Right lobe of liver (tissue), 6 donors: Measurements from ENCODE around the gene HECA. TPM values are rescaled to one million over a fixed set of nuclear protein-coding genes. Genes with fewer than 3 reads are reported as not detected.

Experiments
- ATAC-seq, 4 donors: fragments of 200-7000 bp; cut with Tn5 transposase; one replicate each; pipeline ENCODE4 v1.9.1; 2020; ENCODE audit warnings: mild to moderate bottlenecking in 4 of 4, moderate library complexity in 4 of 4
- DNase-seq, 3 donors: peaks; one replicate each; pipeline ENCODE4 v3.0.0-alpha.2; 2020
- H3K27ac ChIP-seq, 3 donors: fragments of 200-600 bp; one replicate each; pipeline ENCODE4 v1.8.0; 2022
- H3K27me3 ChIP-seq, 2 donors: fragments of 200-600 bp; one replicate each; pipeline ENCODE4 v1.8.0; 2022
- H3K36me3 ChIP-seq, 4 donors: fragments of 200-600 bp; sonication (generic) in 1 of 4; one replicate each; pipeline versions ENCODE4 v1.5.1 to v1.8.0; 2017 to 2022; ENCODE audit warnings: control low read depth in 1 of 4
- H3K4me1 ChIP-seq, 4 donors: fragments of 200-600 bp; sonication (generic) in 1 of 4; one replicate each; pipeline versions ENCODE4 v1.5.1 to v1.8.0; 2017 to 2022; ENCODE audit warnings: control low read depth in 1 of 4
- H3K4me3 ChIP-seq, 3 donors: fragments of 200-600 bp; one replicate each; pipeline ENCODE4 v1.8.0; 2022
- H3K9me3 ChIP-seq, 4 donors: fragments of 200-600 bp; sonication (generic) in 1 of 4; one replicate each; pipeline versions ENCODE4 v1.5.1 to v1.8.0; 2017 to 2022; ENCODE audit warnings: control low read depth in 1 of 4
- CTCF ChIP-seq, 4 donors: fragments of 200-600 bp in 3 of 4; fragments of 450-650 bp in 1 of 4; IDR thresholded peaks; one replicate each; pipeline versions ENCODE4 v1.5.1 to v1.8.0; 2016 to 2022; ENCODE audit warnings: antibody characterized with exemption in 4 of 4, mild to moderate bottlenecking in 2 of 4
- POLR2A ChIP-seq: fragments of 450-650 bp; IDR thresholded peaks from one replicate; pipeline ENCODE4 v1.6.1; 2017; ENCODE audit warnings: antibody characterized with exemption, mild to moderate bottlenecking
- WGBS: methylation state at CpG from one replicate; pipeline ENCODE4 v1.1.6; 2018; ENCODE audit warnings: low coverage, low lambda C conversion rate; ENCODE audit not compliant: insufficient coverage; ENCODE audit errors: missing lambda C conversion rate; 5-methylcytosine and 5-hydroxymethylcytosine counted together
- intact Hi-C, 2 donors: fragments of 100-400 bp; cut with DNase I; formaldehyde crosslinking; loops; one replicate each; pipeline versions ENCODE4 v1.11.2 to v1.14.1; 2022
- total RNA-seq, 6 experiments: library from RNA; depleted of rRNA in 2 of 6; stranded (reverse); fragments of >200 nt in 2 of 6; fragmentation: NEBNext Ultra II Directional in 3 of 6; extraction: Animal tissue kit (Norgen Biotek cat#: 25700) in 3 of 6; gene quantifications; one replicate each; pipeline versions ENCODE4 v1.1.0 to v1.2.4, GENCODE V29; 2016 to 2023
- donor health status: DM: no; HTN: yes; CAD: no.
- donor health status: DM: no; HTN: no; CAD: no.
- donor health status: DM: no; HTN: no; CAD: no.
- donor health status: DM: no; HTN: yes; CAD: no.
- donor health status: DM: no; HTN: yes; CAD: no.

Gene HECA
- total RNA-seq, 6 experiments from 2014 or later = 6.8 to 12.2 (median 11.0) TPM

DNA sequence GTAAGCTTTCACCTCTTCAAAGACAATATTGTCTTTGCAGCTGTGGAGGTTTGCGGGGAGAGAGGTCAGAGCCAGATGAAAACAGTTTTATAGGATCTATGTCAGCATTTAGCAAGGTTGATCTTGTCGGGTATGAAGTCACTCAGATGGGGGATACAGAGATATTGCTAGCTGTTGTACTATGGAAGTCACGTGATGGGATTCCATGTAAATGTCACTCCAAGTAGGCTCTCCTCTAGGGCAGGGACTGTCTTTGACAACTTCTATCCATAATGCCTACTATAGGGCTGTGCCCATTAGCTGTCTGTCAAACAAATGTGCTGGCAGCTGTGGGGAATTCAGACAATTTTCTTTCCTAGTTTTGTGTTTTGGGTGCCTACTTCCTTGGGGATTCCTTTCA, 54.8 kb downstream of the HECA start:
- intact Hi-C loops = no loop called here
- H3K36me3 ChIP-seq = no peaks in the 10 kb centered on the region
- no peaks in the 10 kb centered on the region for H3K4me1 ChIP-seq
- TF ChIP-seq CTCF (IDR thresholded peaks at IDR 0.05) (no peak), POLR2A (no peak)
- H3K27ac ChIP-seq = no peak overlapping the region
- H3K27me3 ChIP-seq = no peaks in the 10 kb centered on the region
- no peaks in the 10 kb centered on the region for H3K9me3 ChIP-seq
- no peak for DNase-seq
- H3K4me3 ChIP-seq = no peak overlapping the region
- ATAC-seq = no peak
- WGBS = 69% methylated on average over 3 of the region's 3 CpGs

- H3K4me1 ChIP-seq = no peaks in the 10 kb centered on the region
- no peaks in the 10 kb centered on the region for H3K27me3 ChIP-seq
- no peak overlapping the region for H3K4me3 ChIP-seq
- no peaks in the 10 kb centered on the region for H3K36me3 ChIP-seq
- no peaks in the 10 kb centered on the region for H3K9me3 ChIP-seq
- intact Hi-C loops = no loop called here
- no peak for ATAC-seq
- WGBS = 54% methylated on average over 3 of the region's 3 CpGs
- TF ChIP-seq POLR2A = no peak
- DNase-seq = no peak
- H3K27ac ChIP-seq = no peak overlapping the region
Observed at GRCh38 chr6:139194740-139195139, 59.9 kb downstream of the HECA start.

DNA sequence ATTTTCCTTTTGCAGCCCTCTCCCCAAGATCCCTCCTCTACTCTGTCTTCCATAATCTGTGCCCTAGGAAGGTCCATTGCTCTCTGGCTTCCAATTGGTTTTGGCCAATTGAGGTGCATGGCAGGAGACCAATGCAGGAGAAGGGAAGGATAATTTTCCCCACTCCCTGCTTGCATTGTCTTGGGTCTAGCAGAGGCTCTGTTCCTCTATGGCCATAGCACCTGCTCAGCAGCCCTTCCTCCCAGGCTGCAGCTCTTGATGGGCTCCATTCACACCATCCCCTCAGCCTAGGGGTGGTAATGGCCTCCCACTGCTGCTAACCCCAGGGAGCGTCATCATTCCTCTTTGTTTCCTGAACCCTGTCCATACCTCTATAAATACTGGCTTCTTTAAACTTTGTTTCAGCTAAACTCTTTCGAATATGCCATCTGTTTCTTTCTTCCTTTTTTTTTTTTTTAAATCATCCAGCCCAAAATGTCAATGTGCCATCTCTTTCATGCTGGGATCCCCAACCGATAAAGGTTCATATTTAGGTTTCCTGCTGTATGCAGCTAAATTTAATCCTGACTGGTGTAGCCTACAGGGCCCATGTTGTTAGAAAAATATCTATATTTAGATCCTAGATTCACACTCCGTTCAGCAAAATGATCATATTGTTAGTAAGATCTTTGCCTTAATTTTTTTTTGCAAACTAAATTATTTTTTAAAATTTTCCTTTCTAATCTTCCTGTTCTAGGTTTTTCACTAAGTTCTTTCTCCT, 63.8 kb downstream of the HECA start:
- Histone ChIP-seq H3K36me3 (no peaks in the 10 kb centered on the region), H3K4me3 (no peak overlapping the region), H3K4me1 (no peaks in the 10 kb centered on the region), H3K9me3 (no peaks in the 10 kb centered on the region), H3K27me3 (no peaks in the 10 kb centered on the region), H3K27ac (no peak overlapping the region)
- ATAC-seq (no peak), DNase-seq (no peak)
- TF ChIP-seq POLR2A = no peak
- TF ChIP-seq CTCF (IDR thresholded peaks at IDR 0.05) = no peak
- 54% methylated on average over 4 of the region's 4 CpGs for WGBS
- intact Hi-C loops = no loop called here

DNA sequence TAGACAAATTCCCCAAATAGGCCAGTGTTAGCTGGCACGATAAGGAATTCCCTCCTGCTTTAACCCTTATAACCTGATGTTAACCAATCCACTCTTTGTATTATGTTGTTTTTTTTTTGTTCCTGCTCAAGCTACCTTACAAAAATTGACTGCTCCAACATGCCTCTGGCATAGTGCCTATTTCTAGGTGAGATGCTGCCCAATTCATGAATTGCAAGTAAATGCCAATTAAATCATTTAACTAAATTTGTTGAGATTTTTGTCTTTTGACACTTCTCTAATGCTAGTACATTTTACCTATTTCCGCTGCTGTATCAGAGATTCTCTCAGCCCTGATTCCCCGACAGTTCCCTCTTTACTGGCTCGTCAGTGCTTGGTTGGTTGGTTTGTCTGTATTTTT, 66.5 kb downstream of the HECA start:
- DNase-seq = no peak
- no peaks in the 10 kb centered on the region for H3K4me1 ChIP-seq
- H3K27me3 ChIP-seq = no peaks in the 10 kb centered on the region
- no peaks in the 10 kb centered on the region for H3K36me3 ChIP-seq
- 75% methylated on average over 4 of the region's 4 CpGs for WGBS
- ATAC-seq = no peak
- peaks cover 0 to 3% (median 0%) of the 10 kb centered on the region in 4 donors for H3K9me3 ChIP-seq
- H3K27ac ChIP-seq = no peak overlapping the region
- no peak for TF ChIP-seq CTCF (IDR thresholded peaks at IDR 0.05)
- TF ChIP-seq POLR2A = no peak
- no peak overlapping the region for H3K4me3 ChIP-seq
- intact Hi-C loops = no loop called here

DNA sequence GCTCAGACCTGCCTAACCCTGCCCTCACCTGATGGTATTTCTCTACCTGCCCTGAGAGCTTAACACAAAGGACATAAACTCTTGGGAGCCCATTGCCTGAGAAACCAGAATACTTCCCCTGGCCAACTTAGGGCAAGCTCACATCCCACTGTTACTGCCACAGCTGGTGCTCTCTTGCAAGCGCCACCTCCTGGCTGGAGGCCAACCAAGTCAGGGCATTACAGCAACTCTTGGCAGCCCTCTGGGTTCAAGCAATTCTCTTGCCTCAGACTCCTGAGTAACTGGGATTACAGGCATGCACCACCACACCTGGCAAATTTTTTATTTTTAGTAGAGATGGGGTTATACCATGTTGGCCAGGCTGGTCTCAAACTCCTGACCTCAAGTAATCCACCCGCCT, 70.1 kb downstream of the HECA start:
- Histone ChIP-seq H3K27me3 (no peaks in the 10 kb centered on the region), H3K9me3 (peaks cover 0 to 3% (median 0%) of the 10 kb centered on the region in 4 donors), H3K4me3 (no peak overlapping the region), H3K27ac (no peak overlapping the region), H3K36me3 (no peaks in the 10 kb centered on the region), H3K4me1 (no peaks in the 10 kb centered on the region)
- ATAC-seq (no peak), DNase-seq (no peak)
- intact Hi-C loops = no loop called here
- no peak for TF ChIP-seq POLR2A
- 67% methylated on average over 2 of the region's 2 CpGs for WGBS
